ENCODE results near the gene ELAVL2.

The ELAVL2 gene

GRCh38 chr9:23826120-23826629, at the start of gene ELAVL2:
ELAVL2 (minus strand) TSS chr9:23826240; CDS start chr9:23762234, 64,006 bp downstream.
- DNase-seq (ENCODE audit: low spot score) = peak; percentile 7

- no peak for DNase-seq (ENCODE audit: low spot score)
Measured at GRCh38 chr9:23858234-23858633, 32.2 kb upstream of the ELAVL2 start.

GRCh38 chr9:23855873-23856604, 30.0 kb upstream of the ELAVL2 start:
- DNase-seq (ENCODE audit: low spot score) = no peak

GRCh38 chr9:23850690-23851629, 24.9 kb upstream of the ELAVL2 start:
- DNase-seq (ENCODE audit: low spot score) = no peak

GRCh38 chr9:23850242-23850689, 24.2 kb upstream of the ELAVL2 start:
- DNase-seq (ENCODE audit: low spot score) = no peak

- DNase-seq (ENCODE audit: low spot score) = no peak
Measured at GRCh38 chr9:23849379-23850035, 23.5 kb upstream of the ELAVL2 start.

- no peak for DNase-seq (ENCODE audit: low spot score)
Measured at GRCh38 chr9:23842565-23843129, 16.6 kb upstream of the ELAVL2 start.

- no peak for DNase-seq (ENCODE audit: low spot score)
Measured at GRCh38 chr9:23841304-23841703, 15.3 kb upstream of the ELAVL2 start.

GRCh38 chr9:23837038-23837437, 11.0 kb upstream of the ELAVL2 start:
- no peak for DNase-seq (ENCODE audit: low spot score)

GRCh38 chr9:23830929-23831730, 5.1 kb upstream of the ELAVL2 start:
- DNase-seq (ENCODE audit: low spot score) = no peak

- DNase-seq (ENCODE audit: low spot score) = no peak
Measured at GRCh38 chr9:23830476-23830805, 4.4 kb upstream of the ELAVL2 start.

- no peak for DNase-seq (ENCODE audit: low spot score)
Measured at GRCh38 chr9:23829580-23830475, 3.8 kb upstream of the ELAVL2 start.

GRCh38 chr9:23825700-23826099, 340 bp downstream of the ELAVL2 start:
- no peak for DNase-seq (ENCODE audit: low spot score)

GRCh38 chr9:23824830-23825591, 1.0 kb downstream of the ELAVL2 start:
- DNase-seq (ENCODE audit: low spot score) = no peak

- DNase-seq (ENCODE audit: low spot score) = no peak
Measured at GRCh38 chr9:23823986-23824829, 1.8 kb downstream of the ELAVL2 start.

- DNase-seq (ENCODE audit: low spot score) = no peak
Measured at GRCh38 chr9:23823269-23823668, 2.8 kb downstream of the ELAVL2 start.

GRCh38 chr9:23822261-23823169, 3.5 kb downstream of the ELAVL2 start:
- DNase-seq (ENCODE audit: low spot score) = no peak
